Esophagus mucosa (tissue), 1 donor: Measurements from ENCODE around the gene ASPM. TPM values are rescaled to one million over a fixed set of nuclear protein-coding genes. Genes with fewer than 3 reads are reported as not detected.

Experiments used
- ATAC-seq: fragments of 200-7000 bp; cut with Tn5 transposase; one replicate; pipeline ENCODE4 v1.9.1; 2020
- total RNA-seq: library from RNA; stranded (reverse); gene quantifications from one replicate; pipeline ENCODE4 v1.2.4, GENCODE V29; 2023
- donor health status: DM: yes; HTN: yes; CAD: no.

ASPM gene
- total RNA-seq, 1 donor from 2014 or later = 13.4 TPM

DNA sequence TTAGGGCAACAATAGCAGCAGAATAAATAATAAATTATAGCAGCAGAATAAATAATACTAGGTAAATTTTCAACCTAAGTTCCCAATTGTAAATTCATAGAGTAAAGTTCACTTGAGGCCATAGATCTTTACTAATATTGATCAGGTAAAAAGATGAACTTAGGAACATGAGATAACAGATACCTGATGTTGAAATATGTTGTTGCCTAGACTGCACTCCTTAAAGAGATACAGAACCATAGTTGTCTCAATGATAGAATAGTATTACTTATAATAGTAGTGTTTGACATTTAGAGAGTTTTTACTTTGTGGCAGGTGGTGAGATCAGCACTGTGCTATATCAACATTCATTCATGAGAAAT, 79.0 kb downstream of the ASPM start:
- ATAC-seq = no peak

DNA sequence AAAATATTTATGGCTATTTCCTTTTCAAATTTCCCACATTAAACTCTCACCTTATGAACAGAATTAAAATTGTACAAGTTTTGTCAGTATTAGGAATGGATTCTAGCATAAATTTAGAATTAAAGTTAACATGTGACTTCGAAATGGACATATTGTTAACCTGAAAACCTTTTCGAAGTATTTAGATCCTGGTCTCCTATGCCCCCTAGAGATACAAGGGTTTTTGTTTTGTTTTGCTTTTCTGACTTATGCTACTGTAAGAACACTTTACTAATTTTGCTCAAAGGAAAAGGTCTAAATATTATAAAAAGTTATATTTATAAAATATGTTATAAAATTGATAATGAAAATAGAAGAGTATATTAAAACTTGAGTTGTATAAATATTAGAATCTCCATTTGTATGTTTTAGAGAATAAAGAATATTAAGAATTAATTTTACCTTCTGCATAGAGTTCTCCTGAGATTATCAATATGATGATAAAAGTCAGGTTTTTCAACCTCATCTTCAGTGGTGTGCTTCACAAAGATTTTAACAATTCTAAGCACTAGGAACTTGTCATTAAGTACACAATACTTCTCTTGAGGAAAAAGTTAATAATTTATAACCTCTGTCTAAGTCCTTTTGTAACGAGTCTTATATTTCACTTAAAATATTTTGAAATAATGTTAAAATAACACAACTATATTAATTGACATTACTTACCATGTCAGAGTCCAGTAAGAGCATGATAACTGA, 79.6 kb downstream of the ASPM start, which contains the start of gene F13B:
F13B (minus strand) TSS at position 542 of the 738 bp plus-strand sequence; CDS start at position 505, 37 bp downstream.
- ATAC-seq = no peak

DNA sequence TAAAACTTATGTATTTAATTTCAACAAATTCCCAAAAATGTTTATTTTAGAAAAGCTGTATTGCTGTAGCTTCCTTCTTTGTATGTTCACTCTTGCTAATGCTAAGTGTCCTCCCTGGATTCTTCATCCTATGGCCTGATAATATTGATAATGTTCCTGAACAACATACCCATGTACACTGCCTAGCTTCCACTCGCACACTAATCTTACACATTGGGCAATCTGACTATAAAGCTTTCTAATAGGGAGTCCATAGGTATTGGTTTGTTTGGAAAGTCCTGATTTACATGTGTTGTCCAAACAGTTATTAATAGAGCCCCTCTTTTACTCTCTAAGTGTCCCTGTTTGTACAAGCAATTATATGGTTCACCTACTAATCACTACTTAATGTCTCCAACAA, 80.2 kb downstream of the ASPM start:
- ATAC-seq = no peak

DNA sequence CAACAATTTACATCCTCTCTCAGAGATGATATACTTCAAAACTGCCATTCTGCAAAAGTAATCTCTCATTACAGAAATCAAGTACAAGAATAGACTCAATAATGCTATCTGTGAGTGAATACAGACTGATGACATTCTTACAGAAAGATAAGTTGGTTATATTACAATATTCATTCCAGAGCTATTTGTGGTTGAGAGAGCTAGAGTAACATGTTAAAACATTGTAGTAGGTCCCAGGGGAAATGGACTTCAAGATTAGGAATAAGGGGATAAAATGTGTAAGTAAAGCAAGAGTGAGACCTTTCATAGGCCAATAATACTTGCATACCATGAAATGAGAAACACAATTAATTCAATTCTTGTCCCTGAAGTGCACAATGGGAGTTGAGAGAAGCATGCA, 80.9 kb downstream of the ASPM start:
- no peak for ATAC-seq

DNA sequence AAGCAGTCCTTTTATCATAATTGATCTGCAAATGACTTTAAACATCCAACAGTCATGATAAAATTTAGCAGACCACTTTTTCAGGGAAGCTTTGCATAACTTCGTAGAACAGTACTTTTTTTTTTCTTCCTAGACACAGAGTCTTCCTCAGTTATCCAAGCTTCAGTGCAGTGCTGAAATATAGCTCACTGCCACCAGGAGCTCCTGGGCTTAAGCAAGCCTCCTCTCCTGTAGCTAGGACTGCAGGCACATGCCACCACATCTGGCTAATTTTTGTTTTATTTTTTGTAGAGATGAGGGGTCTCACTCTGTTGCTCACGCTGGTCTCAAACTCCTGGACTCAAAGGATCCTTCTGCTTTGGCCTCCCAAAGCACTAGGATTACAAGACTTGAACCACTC, 83.3 kb downstream of the ASPM start:
- ATAC-seq = no peak

DNA sequence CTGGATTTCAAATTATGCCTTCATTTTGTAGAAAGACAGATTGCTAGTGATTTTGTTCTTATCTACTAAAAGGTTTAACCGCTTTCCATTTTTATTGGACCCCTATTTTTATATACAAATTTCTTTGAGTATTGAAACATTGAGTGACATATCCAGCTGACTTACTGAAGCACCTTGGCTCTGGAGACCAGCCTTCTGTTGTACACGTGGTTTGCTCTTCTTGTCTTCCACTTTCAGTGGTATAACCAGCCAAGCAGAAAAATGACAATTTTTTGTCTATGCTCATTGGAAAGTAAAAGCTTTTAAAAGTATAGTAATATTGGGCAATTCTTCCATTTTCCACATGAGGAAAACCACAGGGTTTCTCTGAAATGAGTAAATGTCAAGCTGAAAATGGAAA, 83.8 kb downstream of the ASPM start:
- ATAC-seq = no peak

DNA sequence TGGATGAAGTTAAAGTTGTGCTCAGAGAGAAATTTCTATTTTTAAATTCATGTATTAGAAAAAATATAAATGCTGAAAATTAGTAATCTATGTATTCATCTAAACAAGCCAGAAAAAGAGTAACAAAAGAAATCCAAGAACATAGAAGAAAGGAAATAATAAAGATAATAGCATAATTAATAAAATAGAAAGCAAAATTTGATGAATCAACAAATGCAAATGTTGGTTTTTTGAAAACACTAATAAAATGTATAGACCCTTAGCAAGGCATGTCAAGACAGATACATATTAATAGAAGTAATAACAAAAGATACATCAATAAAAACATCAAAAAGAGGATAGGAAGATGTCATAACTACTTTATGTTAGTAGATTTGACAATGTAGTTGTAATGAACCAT, 97.4 kb downstream of the ASPM start:
- ATAC-seq = no peak

DNA sequence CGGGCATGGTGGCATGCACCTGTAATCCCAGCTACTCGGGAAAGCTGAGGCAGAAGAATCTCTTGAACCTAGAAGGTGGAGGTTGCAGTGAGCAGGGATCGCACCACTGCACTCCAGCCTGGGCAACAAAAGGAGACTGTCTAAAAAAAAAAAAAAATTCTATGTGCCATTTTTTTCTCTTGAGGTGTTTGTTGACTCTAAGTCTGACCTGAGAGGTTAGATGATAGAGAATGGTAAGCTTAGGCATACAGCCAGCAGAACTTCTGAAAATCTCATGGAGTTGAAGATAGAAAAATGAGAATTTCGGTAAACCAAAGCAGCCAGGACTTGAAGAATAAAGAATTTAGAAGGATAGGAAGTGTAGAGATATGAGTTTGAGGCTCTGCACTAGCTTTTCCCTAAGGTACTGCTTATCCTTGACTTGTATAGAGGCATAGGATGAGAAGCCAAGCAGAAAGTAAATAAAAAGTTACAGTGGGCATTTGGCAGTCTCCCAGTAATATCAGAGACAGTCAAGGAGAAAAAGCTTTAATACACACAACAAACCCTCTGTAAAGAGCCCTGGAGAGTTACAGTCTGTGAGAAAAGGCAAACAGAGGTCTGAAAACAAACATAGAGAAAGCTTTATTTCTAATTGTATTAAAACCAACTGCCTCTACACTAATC, 103.7 kb downstream of the ASPM start:
- ATAC-seq = no peak

DNA sequence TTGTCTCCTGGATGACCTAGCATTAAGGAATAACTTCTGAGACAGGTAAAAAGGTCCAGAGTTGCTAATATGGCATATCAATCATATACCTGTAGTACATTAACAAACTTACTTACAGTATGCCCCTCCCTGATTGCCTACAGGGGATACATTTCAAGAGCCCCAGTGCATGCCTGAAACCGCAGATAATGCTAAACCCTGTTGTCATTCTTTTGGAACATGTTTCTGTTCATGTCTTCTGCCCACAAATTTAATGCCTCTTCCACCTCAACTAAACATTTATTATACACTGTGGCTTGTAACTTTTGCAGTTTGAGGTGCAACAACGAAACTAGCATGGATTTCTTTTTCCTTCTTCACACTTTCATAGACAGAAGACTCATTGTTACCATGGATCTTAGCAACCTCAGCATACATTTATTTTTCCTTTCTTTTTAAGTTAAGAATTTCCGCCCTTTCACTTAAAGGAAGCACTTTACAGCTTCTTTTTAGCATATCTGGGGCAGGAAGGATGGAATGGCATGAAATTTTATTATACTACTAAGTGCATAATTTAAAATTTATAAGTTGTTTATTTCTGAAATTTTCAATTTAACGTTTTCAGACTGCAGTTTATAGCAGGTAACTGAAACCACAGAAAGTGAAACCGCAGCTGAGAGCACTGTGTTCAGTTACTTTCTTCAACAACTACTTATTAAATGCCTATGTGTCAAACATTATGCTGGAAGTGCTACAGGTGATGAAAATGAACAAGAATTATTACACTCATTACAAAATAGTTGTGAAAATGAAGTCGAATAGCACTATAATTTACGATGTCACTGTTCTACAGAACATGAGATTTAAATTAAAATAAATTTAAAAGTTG, 104.7 kb downstream of the ASPM start:
- ATAC-seq = no peak

DNA sequence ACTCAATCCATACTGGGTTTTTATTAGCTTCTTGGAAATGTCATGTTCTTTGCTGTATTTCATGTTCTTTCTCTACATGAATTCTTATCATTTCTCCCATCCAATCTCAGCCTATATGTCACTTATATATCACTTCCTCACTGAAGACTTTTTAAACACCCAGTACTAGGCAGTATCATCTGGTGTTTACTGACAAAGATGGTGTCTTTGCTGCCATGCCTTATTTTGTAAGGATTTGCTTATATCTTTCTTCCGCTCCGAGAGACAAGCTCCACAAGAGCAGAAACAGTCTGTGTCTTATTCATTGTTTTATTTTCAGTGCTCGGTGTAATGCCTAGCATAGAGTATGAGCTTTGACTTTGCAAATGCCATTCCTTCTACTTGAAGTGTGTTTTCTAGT, 109.6 kb downstream of the ASPM start:
- no peak for ATAC-seq

DNA sequence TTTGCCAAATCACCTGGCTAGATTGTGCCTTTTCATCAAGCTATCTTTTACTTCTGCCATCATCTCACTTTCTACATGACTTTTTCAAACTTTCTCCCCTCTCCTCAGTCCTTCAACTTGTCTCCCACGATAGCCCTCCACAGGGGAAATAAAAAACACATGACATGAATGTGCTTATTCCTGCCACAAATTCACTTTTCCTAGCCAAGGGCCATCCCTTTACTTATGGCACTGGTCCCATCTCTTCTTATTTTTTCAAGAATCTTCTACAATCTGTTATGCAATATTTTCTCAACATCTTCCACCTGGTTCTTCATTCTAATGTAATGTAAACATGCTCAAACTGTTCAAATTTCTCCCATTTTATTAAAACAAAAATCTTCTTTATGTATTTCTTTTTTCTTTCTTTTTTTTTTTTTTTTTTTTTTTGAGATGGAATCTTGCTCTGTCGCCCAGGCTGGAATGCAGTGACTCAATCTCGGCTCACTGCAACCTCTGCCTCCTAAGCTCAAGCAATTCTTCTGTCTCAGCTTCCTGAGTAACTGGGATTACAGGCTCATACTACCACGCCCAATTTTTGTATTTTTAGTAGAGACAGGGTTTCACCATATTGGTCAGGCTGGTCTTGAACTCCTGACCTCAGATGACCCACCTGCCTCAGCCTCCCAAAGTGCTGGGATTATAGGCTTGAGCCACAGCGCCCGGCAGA, 111.7 kb downstream of the ASPM start:
- peak; percentile 79 for ATAC-seq

Other genes starting within 250 kb of the ASPM start
- not detected for gene CFHR2, start 202.9 kb downstream of the ASPM start, total RNA-seq
- gene CFHR5, start 169.1 kb downstream of the ASPM start, total RNA-seq = not detected
- not detected for gene F13B, start 79.4 kb downstream of the ASPM start, total RNA-seq
- 5.4 TPM for gene ZBTB41, start 54.6 kb upstream of the ASPM start, total RNA-seq
- gene CRB1, start 121.6 kb upstream of the ASPM start, total RNA-seq = not detected